ENCODE measurements around the gene ARMS2.

Gene ARMS2

DNA sequence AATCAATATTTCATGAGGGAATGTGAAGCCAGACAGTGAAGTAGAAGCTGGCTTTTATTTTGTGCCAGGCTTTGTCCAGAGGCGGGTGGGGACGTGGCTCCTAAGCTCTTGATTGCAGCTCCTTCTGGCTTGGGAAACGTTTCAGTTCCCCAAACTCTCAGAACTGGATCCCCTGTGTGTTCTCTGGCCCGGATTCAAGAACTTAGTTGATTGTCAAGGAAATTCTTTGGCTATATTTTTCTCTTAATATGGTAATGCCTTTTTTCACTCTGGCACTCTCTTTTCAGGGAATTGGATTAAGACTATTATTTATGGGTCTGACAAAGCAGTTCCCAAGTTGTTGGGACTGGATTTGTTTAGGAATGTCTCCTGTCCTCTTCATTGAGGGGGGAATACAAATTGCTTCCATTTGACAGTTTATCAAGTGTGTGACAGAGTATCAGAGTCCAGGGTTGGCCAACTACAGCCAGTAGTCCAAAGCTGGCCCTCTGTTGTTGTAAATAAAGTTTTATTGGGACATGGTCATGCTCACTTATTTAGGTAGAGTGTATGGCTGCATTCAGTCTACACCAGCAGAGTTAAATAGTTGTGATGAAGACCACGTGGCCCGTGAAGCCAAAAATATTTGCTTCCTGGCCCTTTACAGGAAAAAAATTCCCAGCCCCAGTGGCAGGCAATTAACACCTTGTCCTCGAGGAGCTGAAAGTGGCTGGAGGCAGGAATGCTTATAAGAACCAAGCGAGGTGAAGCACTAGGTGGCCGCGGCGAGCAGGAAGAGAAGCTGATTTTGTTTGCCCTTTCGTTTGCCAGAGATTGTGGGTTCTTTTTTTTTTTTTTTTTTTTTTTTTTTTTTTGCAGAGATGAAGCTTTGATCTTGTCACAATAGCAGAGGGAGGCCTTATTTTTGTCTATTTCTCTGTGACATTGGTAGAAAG, 41.2 kb downstream of the ARMS2 start:
- CTCF ChIA-PET, result interaction anchor here (1.1 kb wide), 1 partner anchor 17 kb away, joined by 3 read pairs; no protein-coding TSS in a partner anchor
- no peak for DNase-seq (ENCODE audit: extremely low spot score)
- POLR2A ChIA-PET, result no interaction called here
- TF ChIP-seq, protein P1, sequence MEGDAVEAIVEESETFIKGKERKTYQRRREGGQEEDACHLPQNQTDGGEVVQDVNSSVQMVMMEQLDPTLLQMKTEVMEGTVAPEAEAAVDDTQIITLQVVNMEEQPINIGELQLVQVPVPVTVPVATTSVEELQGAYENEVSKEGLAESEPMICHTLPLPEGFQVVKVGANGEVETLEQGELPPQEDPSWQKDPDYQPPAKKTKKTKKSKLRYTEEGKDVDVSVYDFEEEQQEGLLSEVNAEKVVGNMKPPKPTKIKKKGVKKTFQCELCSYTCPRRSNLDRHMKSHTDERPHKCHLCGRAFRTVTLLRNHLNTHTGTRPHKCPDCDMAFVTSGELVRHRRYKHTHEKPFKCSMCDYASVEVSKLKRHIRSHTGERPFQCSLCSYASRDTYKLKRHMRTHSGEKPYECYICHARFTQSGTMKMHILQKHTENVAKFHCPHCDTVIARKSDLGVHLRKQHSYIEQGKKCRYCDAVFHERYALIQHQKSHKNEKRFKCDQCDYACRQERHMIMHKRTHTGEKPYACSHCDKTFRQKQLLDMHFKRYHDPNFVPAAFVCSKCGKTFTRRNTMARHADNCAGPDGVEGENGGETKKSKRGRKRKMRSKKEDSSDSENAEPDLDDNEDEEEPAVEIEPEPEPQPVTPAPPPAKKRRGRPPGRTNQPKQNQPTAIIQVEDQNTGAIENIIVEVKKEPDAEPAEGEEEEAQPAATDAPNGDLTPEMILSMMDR (IDR thresholded peaks at IDR 0.05; ENCODE audit: control extremely low read depth, extremely low read depth, low read depth, missing control alignments), result no peak

DNA sequence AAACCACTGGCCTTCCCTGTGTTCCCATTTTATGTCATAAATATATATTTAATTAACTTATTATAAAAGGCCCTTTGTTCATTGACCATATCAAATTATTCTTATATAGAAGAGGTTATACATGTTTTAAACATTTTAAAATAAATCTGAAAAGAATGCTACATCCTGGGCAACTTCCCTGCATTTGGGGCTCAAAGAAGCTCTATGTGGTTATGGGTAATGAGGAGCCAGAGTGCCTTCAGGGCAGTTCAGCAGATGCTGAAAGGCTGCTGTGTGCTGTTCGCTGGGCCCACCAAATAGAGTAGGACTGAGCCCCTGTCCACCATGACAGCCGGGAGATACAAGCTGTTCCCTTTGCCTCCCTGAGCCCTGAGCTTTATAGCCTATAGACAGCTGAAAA, 42.8 kb downstream of the ARMS2 start:
- ChIA-PET POLR2A (interaction anchor here (0.6 kb wide), 1 partner anchor 1903 kb away, joined by 4 read pairs; no protein-coding TSS in a partner anchor), CTCF (interaction anchor here (1.3 to 1.7 kb wide), 2 partner anchors 8 to 62 kb away, joined by 3 to 7 read pairs; no protein-coding TSS in a partner anchor)
- TF ChIP-seq, protein P1 (IDR thresholded peaks at IDR 0.05; ENCODE audit: control extremely low read depth, extremely low read depth, low read depth, missing control alignments), result no peak
- no peak for DNase-seq (ENCODE audit: extremely low spot score)

DNA sequence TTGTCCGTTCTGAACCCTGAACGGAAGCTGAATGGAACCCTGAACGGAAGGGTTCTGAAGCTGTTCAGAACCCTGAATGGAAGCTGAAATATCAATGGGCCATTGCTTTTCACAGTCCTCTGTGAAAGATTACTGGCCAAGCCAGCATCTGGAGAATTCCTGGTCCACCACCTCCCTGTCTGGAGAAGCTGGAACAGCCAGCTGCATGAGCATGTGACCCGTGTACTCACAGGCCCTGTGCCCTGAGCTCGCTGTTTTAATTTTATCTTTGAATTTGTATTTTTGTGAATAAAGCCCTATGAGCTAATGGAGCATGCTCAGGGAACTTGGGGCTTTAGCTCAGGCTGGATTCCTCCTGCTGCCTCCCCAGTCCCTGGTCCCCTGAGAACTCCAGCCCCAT, 44.1 kb downstream of the ARMS2 start:
- POLR2A ChIA-PET, result no interaction called here
- no peak for DNase-seq (ENCODE audit: extremely low spot score)
- CTCF ChIA-PET, result interaction anchor here (1.2 kb wide), 1 partner anchor 56 kb away, joined by 3 read pairs; no protein-coding TSS in a partner anchor
- TF ChIP-seq, protein P1 (IDR thresholded peaks at IDR 0.05; ENCODE audit: control extremely low read depth, extremely low read depth, low read depth, missing control alignments), result no peak

DNA sequence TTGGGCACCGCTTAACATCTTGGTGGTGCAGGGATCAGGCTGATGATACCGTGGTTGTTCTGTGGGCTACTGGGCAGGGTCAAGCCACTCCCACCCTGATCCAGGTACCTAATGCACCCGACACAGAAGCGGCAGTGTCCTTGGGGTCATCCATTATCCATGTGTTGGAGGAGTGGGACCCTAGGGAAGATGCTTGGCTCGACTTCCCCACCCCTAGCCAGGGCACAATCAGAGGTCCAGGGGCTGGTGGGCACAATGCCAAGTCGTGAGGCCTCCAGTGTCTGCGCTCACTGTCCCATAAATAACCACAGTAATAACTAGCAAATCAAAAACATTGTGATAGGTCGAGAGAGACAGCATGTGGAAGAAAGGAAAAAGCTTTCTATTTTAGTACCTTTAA, 44.6 kb downstream of the ARMS2 start:
- POLR2A ChIA-PET, result no interaction called here
- no peak for DNase-seq (ENCODE audit: extremely low spot score)
- CTCF ChIA-PET, result interaction anchor here (1.2 kb wide), 1 partner anchor 56 kb away, joined by 3 read pairs; no protein-coding TSS in a partner anchor
- TF ChIP-seq, protein P1 (IDR thresholded peaks at IDR 0.05; ENCODE audit: control extremely low read depth, extremely low read depth, low read depth, missing control alignments), result no peak

DNA sequence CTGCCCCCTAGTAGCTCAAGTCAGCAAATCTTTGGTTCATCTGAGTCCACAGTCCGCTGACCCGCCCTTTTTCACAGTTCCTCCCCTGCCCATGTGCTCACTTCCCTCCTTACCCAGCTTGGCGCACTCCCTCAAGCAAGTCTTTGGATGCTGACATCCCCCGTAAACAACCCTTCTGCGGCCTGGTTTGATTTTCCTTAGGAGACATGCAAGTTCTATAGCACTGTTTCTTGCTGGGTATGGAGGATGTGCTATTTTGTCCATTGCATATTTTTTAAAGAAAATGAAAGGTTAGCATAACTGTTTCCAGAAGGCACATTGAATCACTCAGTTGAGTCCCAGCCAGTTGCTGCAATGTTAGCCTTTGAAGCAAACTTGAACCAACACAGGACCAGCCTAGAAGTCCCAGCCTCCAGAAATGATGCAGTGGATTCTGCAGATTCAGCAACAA, 45.1 kb downstream of the ARMS2 start:
- DNase-seq (ENCODE audit: extremely low spot score), result no peak
- POLR2A ChIA-PET, result no interaction called here
- TF ChIP-seq, protein P1 (IDR thresholded peaks at IDR 0.05; ENCODE audit: control extremely low read depth, extremely low read depth, low read depth, missing control alignments), result no peak
- CTCF ChIA-PET, result no interaction called here

DNA sequence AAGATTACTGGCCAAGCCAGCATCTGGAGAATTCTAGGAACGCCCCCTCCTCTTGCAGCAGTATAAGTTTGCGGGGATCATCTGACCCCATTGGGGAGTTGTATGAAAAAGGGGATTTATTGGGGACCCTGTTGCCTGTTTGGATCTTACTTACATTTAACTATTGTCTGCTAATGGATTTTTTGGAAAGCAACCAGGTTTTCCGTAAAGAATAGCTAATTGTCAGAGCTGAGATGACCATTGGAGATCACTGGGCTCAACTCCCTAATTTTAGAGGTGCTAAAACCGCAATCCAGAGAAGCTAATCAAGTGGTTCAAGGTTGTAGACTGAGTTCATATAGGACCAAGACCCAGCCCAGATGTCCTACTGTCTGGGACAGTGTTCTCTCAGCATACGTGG, 45.7 kb downstream of the ARMS2 start:
- DNase-seq (ENCODE audit: extremely low spot score), result no peak
- CTCF ChIA-PET, result no interaction called here
- POLR2A ChIA-PET, result no interaction called here
- TF ChIP-seq, protein P1 (IDR thresholded peaks at IDR 0.05; ENCODE audit: control extremely low read depth, extremely low read depth, low read depth, missing control alignments), result no peak
